SK-N-MC (cell line): ENCODE data around the gene TFF2.

ENCODE experiments used
- DNase-seq: peaks from one replicate; pipeline ENCODE4 v3.0.0-alpha.2; 2011; ENCODE audit warnings: low read depth, low spot score
- H3K27ac ChIP-seq: fragments of 200-600 bp; sonication (generic); 2 replicates; pipeline ENCODE4 v1.5.1; 2016; ENCODE audit warnings: mixed run types
- H3K36me3 ChIP-seq: fragments of 200-600 bp; sonication (generic); 2 replicates; pipeline ENCODE4 v1.6.1; 2017; ENCODE audit warnings: antibody characterized with exemption, low read length, mixed read lengths; ENCODE audit not compliant: insufficient read depth
- H3K4me3 ChIP-seq: fragments of 200-600 bp; sonication (generic); 2 replicates; pipeline ENCODE4 v1.5.1; 2016
- H3K9ac ChIP-seq: fragments of 200-600 bp; sonication (generic); 2 replicates; pipeline ENCODE4 v1.8.0; 2017; ENCODE audit warnings: mixed run types, mixed read lengths; ENCODE audit not compliant: insufficient read length
- H3K9me3 ChIP-seq: fragments of 200-600 bp; sonication (generic); 2 replicates; pipeline ENCODE4 v1.6.1; 2017; ENCODE audit warnings: low read depth, mild to moderate bottlenecking, antibody characterized with exemption, low read length, moderate library complexity, mixed read lengths
- EZH2 ChIP-seq: fragments of 200-600 bp; sonication (generic); IDR thresholded peaks from one replicate; pipeline ENCODE4 v1.6.1; 2017; ENCODE audit warnings: antibody characterized with exemption
- FOXP2 ChIP-seq: optimal IDR thresholded peaks from 2 replicates; pipeline ENCODE3; 2011; ENCODE audit warnings: mild to moderate bottlenecking, moderate library complexity; ENCODE audit not compliant: insufficient read depth; ENCODE audit errors: extremely low read length, control extremely low read depth
- POLR2AphosphoS5 ChIP-seq: IDR thresholded peaks from 2 replicates; pipeline ENCODE4 v1.6.1; 2012; ENCODE audit warnings: mild to moderate bottlenecking, low read depth, low read length, borderline replicate concordance

The TFF2 gene

DNA sequence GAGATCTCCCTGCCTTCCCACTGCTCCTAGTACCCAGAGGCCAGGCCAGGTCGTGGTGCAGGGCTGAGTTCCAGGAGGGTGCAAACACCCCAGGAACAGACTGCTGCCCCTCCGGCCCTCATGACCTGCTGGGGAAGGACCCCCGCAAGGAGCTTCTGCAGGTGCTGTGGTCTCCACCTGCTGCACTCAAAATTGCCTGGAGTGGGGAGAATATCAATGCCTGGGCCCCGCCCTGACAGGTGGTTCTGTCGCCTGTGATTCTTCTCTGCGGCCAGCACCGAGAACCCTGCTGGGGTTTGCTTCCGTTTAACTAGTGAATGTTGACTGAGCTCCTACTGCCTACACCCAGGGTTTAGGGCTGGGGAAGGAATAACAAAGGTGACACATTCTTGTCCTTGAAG lies 33.5 kb downstream of the TFF2 start:
- TF ChIP-seq EZH2 (no peak), POLR2AphosphoS5 (no peak), FOXP2 (no peak)
- no peak for DNase-seq

DNA sequence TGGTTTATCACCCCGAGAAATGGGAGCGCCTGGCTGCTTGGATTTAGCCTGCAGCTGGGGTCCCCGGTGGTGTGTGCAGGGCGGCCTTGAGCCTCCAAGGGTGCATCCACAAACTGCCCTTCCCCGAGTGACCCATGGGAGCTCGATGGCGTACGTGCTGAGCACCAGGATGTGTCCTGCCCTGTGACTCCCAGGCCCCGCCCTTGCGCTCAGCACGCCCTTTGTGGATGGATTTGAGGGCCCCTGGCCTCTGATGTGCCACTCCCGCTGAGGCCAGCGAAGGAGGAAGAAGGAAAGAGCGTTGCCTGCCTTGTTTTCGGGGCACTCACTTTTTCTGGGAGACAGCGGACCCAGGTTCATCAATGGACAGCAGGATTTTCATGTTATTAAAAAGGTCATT lies 33.9 kb downstream of the TFF2 start:
- Histone ChIP-seq H3K27ac (no peak overlapping the region), H3K9ac (no peak overlapping the region), H3K36me3 (no peaks in the 10 kb centered on the region), H3K9me3 (no peaks in the 10 kb centered on the region), H3K4me3 (no peak overlapping the region)
- DNase-seq: no peak
- no peak for TF ChIP-seq POLR2AphosphoS5
- TF ChIP-seq EZH2: no peak
- TF ChIP-seq FOXP2: no peak

More for the DNA sequence above, 33.5 kb downstream of the TFF2 start:
- H3K36me3 ChIP-seq: no peaks in the 10 kb centered on the region
- no peak overlapping the region for H3K4me3 ChIP-seq
- H3K9me3 ChIP-seq: no peaks in the 10 kb centered on the region
- no peak overlapping the region for H3K9ac ChIP-seq
- H3K27ac ChIP-seq: no peak overlapping the region

DNA sequence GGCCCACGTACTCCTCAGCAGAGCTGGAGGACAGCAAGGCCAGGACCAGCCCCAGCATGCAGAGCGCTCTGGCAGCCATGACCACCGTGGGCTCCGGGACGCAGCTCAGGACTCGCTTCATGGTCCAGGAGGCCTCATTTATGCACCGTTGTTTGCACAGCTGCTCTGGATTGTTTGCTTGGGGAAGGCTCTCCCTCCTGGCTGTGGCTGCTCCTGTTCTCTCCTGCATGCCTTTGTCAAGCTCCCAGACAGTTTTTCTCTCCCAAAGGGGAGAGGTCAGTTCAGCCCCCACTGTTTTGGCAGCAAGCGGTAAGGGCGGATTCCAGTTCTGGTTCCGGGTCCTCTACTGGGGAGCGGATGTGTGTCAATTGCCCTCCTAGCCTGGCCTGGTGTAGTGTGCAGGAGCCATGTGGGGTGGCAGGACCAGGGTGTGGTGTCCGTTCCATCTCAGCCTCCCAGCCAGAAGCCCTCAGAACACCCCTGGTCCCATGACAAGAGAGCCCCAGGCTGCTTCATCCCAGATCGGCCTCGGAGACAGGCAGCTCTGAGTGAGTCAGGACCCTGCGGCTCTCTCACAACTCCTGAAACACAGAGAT lies 35.4 kb downstream of the TFF2 start, which contains the start of gene TFF3:
Gene TFF3, minus strand, starts transcription at position 114 of the 596 bp plus-strand sequence. Its CDS starts 35 bp downstream, at position 79.
- no peak within 1 kb of the TSS for H3K27ac ChIP-seq
- H3K9ac ChIP-seq: no peak within 1 kb of the TSS
- TF ChIP-seq FOXP2 (no peak), POLR2AphosphoS5 (no peak), EZH2 (no peak)
- no peaks in the 10 kb centered on the region for H3K9me3 ChIP-seq
- DNase-seq: no peak
- no peak within 1 kb of the TSS for H3K4me3 ChIP-seq
- no peaks in the 10 kb centered on the region for H3K36me3 ChIP-seq

DNA sequence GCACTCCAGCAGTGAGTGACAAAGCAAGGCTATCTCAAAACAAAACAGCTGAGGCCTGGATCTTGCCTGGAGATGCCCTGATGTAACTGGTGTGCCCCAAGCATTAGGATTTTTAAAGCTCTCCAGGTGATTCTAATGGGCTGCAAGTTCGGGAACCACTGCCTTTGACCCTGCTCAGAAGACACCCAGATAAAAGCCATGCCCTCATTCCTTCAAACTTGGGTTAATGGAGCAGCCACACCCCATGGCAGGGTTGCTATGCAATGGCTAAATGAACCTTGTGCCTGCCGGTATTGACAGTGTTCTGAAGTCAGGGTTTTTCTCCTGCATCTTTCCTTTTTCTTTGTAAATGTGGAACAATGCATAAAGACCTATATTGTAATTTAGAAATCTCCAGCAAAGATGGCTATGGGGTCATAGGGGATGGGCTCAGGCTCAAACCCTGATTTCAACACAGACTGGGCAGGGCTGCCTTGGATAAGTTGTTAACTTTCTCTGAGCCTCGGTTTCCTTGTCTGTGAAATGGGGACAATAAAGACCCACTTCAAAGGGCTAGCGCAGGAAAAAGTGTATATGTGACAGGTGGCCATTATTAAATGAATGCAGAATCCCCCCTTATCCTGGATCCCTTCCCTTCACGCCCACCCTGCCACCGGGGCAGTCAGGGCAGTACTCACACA lies 36.0 kb downstream of the TFF2 start:
- Histone ChIP-seq H3K9me3 (no peaks in the 10 kb centered on the region), H3K27ac (no peak overlapping the region), H3K9ac (no peak overlapping the region), H3K4me3 (no peak overlapping the region), H3K36me3 (no peaks in the 10 kb centered on the region)
- no peak for DNase-seq
- TF ChIP-seq FOXP2 (no peak), EZH2 (no peak), POLR2AphosphoS5 (no peak)

DNA sequence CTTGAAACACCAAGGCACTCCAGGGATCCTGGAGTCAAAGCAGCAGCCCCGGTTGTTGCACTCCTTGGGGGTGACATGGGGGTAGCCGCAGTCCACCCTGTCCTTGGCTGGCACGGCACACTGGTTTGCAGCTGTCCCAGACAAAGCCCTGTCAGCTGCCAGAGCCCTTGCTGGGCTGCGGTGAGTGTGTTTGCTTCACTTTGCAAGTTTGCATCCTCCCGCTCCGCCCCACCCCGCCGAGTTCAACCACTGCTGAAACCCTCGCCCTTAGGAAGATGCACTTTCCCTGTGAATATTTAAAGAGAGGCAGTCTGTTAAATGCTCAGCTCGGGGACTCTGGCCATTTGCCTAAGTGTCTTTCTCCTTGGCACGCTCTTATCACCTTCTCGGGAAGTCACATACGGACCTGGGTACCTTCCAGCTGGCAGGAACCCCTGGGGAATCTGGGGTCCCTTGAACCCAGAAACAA lies 37.3 kb downstream of the TFF2 start:
- TF ChIP-seq FOXP2: no peak
- no peak for TF ChIP-seq POLR2AphosphoS5
- no peak for TF ChIP-seq EZH2
- H3K36me3 ChIP-seq: no peaks in the 10 kb centered on the region
- no peaks in the 10 kb centered on the region for H3K9me3 ChIP-seq
- H3K9ac ChIP-seq: no peak overlapping the region
- H3K4me3 ChIP-seq: no peak overlapping the region
- DNase-seq: no peak
- H3K27ac ChIP-seq: no peak overlapping the region

DNA sequence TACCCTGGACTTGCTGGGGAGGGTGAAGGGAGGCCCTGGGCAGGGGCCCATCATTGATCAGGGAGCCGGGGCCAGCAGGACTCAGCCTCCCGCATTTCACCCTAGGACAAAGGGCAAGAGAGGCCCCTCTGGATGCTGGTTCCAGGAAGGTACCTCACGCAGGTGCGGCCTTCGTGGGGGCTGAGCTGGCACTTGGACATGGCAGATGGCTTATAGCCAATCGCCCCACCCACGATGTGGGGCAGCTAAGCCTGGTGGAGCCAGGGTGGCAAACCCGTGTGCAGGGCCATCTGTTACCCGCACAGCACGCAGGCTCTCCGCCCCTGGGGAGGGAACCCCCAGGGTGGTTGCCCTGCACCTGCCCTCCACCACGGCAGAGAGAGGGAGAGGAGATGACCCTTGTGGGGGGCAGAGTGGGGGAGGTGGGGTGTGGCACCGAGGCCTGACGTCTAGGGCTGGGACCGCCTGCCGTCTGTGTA lies 38.1 kb downstream of the TFF2 start:
- Histone ChIP-seq H3K9me3 (no peaks in the 10 kb centered on the region), H3K36me3 (no peaks in the 10 kb centered on the region), H3K4me3 (no peak overlapping the region), H3K27ac (no peak overlapping the region), H3K9ac (no peak overlapping the region)
- TF ChIP-seq FOXP2 (no peak), POLR2AphosphoS5 (no peak), EZH2 (no peak)
- no peak for DNase-seq

DNA sequence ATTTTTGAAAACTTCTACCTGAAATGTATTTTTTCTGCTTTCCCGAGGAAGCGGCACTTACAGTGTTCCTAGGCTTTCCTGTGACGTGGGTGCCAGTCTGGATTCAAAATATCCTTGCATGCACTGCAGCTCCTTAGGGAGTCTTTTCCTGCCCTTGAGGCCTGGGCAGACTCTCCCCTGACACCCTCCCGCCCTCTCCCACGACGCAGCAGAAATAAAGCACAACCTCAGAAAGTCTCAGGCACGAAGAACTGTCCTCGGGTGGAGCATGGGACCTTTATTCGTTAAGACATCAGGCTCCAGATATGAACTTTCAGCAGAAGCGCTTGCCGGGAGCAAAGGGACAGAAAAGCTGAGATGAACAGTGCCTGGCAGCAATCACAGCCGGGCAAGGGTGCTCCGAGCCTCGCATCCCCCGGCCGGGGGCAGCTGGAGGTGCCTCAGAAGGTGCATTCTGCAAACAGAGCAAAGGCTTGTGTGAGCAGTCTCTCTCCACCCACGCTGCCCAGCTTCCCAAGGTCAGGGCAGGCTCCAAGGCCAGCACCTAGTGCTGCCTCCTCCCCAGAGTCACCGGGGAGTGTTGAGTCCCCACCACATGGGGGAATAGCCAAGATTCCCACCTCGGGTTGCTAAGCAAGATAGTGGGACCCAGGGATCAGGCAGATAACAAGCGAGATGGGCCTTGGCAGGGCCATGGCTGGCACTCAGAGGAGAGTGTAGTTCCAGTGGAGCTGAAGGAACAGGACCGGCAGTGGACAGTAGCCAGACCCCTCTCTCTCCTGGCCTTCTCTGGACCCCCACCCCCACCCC lies 38.8 kb downstream of the TFF2 start:
- Histone ChIP-seq H3K4me3 (no peak overlapping the region), H3K9ac (no peak overlapping the region), H3K9me3 (no peaks in the 10 kb centered on the region), H3K27ac (no peak overlapping the region), H3K36me3 (no peaks in the 10 kb centered on the region)
- no peak for DNase-seq
- TF ChIP-seq FOXP2 (no peak), EZH2 (no peak), POLR2AphosphoS5 (no peak)

DNA sequence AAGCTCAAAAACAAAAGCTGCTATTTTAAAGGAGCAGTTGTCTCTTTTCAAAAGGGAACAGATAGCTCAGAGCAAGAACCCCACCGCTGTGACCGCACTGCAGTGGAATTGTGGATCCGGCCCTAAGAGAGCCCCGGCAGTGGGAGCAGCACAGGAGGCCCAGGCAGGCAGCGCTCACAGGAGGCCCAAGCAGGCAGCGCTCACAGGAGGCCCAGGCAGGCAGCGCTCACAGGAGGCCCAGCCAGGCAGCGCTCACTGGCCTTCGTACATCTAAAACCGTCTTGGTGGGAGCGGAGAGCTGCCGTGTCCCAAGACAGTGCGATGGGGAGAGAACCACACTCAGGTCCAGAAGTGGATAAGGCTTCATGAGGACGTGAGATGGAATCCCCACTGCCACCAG lies 39.6 kb downstream of the TFF2 start:
- H3K9ac ChIP-seq: no peak overlapping the region
- TF ChIP-seq FOXP2 (no peak), EZH2 (no peak), POLR2AphosphoS5 (no peak)
- no peaks in the 10 kb centered on the region for H3K36me3 ChIP-seq
- no peak for DNase-seq
- H3K4me3 ChIP-seq: no peak overlapping the region
- no peaks in the 10 kb centered on the region for H3K9me3 ChIP-seq
- no peak overlapping the region for H3K27ac ChIP-seq
